ENCODE results near the gene ARSB.
"Not testable (repeated sequence)": the region's sequence is repeated elsewhere in the genome, so short reads cannot be mapped to it uniquely, and the experiment has no call there.

The ARSB gene

GRCh38 chr5:78771260-78772205, 213.6 kb downstream of the ARSB start:
- no peak for FAIRE-seq

DNA sequence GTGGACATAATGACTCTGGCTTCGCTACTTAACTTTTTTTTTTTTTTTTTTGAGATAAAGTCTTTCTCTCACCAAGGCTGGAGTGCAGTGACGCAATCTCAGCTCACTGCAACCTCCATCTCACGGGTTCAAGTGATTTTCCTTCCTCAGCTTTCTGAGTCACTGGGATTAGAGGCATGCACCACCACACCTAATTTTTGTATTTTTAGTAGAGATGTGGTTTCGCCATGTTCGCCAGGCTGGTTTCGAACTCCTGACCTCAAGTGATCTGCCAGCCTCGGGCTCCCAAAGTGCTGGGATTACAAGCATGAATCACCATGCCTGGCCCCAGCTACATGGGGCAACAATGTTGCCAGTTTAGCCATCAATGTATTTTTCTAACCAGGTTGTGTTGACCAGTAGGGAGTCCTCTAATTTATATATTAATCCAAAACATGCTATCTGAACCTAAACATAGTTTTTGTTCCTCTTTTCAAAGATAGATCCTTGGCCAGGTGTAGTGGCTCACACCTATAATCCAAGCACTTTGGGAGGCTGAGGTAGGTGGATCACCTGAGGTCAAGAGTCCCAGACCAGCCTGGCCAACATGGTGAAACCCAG, 216.2 kb downstream of the ARSB start:
- FAIRE-seq: no peak

DNA sequence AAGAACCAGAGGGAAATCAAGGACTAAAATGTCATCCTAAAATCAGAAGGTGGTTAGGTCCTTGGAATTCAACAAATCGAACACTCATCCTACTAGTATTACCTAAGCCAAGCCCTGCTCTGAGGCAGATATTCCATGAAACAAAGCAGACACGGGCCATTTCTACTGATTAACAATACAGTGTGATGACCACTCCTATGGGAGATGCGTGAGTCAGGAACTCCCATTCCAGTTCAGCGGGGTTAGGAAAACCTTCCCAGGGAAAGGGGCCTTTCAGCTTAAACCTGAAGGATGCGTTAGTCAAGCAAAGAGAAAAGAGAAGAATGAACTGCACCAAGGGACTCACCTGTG, 218.7 kb downstream of the ARSB start:
- no peak for FAIRE-seq

DNA sequence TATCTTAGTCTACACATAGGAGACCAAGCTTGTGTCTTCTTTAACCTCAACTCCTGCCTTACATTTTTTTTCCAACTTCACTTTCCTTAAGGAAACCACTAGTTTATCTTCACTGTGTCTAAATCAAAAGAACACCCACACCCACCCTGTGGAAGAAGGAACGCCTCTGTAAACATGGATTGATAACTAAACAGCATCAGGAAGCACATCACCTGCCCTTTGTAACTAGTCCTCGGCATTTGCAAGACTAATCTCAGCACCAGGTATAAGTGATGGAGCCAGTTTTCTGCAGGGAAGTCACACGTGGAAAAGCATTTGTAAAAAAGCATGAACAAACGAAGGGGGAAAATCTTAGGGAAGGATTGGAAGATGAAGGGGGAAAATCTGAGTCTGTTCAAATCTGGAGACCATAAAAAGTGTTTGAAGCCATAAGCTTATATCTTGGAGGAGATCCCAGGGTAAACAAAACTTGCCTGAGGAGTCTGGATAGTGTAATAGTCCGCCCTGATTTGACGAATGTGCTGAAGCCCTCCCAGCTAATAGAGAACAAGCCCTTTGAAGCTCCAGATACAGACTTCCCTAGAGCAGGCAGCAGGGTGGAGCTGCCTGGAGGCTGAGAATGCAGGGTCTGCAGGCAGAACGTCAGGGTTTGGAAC, 219.2 kb downstream of the ARSB start:
- FAIRE-seq: no peak

GRCh38 chr5:78765116-78765515, 220.0 kb downstream of the ARSB start:
- no peak for FAIRE-seq

GRCh38 chr5:78763659-78764189, 221.4 kb downstream of the ARSB start:
- FAIRE-seq: no peak

GRCh38 chr5:78762743-78763142, 222.4 kb downstream of the ARSB start:
- not testable (repeated sequence) for FAIRE-seq

DNA sequence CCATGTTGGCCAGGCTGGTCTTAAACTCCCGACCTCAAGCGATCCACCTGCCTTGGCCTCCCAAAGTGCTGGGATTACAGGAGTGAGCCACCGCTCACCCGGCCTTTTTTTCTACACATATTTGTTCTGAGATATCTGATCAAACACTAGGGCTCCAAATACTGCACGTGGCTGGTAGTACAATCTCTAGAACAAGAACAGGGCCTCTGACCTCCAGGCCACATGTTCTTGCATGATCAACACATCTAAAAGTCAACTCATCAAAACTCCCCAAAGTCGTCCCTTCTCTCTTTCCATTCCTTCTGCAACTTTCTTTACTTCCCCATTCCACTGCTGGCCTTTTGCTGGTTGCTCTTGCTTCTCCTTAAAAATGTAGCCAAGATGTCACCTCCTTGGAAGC, 223.3 kb downstream of the ARSB start:
- FAIRE-seq: no peak

- no peak for FAIRE-seq
Measured at GRCh38 chr5:78760770-78761169, 224.3 kb downstream of the ARSB start.

DNA sequence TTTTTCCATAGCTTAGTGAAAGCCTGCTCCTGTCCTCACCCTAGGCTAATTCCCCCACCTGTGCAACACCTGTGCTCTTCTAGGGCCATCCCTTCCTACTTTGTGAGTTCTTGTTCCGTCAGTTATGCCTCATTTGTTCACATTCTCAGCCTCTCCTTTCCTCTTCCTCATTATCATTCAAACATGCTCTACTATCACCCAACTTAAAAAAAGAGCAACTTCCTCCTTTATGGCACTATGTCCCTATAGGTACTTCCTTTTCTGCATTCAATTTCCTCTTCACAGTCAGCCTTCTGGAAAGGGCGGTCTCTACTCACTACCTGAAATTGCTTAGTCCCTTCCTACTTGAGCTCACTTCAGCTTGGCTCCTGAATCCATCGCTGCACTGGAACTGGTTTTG, 224.7 kb downstream of the ARSB start:
- no peak for FAIRE-seq

DNA sequence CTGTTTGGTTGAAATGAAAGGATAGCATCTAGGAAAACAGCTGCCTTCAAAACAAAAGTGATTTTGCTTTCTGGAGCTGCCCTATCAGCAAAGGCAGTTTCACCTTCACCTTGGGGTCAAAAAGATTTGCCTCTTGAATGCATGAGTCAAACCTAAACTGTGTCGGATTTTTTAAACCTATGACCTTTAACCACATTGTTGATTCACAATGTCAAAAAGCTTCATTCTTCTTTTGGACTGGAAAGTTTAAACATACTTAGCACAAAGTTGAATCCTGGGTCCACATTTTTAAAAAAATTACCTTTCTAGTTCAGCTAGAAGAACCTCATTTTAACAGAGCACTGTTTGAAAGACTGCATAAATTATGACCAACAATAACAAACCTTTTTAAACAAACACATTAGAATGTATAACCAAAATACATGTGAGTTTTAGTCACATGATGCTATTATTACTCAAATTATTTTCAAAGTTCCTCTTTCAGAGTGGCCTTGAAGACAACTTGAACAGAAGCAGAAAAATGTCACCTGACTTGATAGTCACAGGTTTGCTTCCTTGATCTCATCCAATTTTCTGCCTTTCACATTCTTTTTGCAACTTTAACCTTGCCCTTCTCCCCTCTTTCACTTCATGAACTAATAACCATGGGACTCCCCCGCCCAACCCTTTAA, 226.8 kb downstream of the ARSB start:
- FAIRE-seq: no peak

- FAIRE-seq: no peak
Measured at GRCh38 chr5:78757269-78758053, 227.6 kb downstream of the ARSB start.

DNA sequence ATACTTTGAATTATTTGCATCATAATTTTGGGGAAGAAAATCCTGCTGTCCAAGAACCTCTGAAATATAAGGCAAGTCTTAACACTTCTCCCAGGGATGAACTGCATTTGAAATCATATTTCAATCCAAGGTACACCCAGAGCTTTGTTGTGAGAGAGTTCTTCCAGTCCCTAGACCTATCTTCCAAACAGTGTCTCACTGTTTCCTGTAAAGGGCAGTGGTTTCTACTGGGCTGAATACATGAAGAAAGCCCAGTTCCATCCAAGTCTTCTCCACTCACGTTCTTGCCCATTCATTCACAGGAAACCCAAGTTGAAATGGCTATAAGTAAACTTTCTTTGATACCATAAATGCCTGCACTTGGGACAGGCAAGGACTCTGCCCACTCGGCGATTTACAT, 228.3 kb downstream of the ARSB start:
- no peak for FAIRE-seq

DNA sequence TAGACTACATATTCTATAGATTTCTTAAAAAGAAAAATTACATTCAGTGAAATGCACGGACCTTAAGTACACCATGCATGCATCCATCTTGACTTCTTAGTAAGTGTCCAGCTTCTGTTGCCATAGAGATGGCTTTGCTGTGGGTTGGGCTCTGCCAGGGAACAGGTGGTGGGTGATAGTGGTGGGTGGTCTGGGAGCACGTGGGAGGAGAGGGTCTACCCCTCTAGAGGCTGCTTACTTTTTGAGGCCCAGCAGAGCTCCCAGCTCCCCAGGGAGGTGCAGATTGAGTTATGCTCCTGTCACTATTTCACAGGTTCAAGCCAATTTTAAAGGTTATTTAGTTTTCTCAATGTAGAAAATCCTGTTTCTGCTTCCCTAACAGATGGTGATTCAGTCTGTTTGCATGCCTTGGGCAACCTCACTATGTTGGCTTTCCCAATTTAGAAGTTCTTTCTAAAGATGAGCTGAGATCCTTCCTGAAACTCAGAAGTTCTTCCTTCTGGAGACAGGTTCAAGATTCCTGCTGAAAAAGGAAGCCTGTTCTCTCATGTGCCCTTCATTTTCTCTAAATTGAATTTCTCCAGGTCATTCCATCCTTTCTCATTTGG, 229.2 kb downstream of the ARSB start:
- no peak for FAIRE-seq

DNA sequence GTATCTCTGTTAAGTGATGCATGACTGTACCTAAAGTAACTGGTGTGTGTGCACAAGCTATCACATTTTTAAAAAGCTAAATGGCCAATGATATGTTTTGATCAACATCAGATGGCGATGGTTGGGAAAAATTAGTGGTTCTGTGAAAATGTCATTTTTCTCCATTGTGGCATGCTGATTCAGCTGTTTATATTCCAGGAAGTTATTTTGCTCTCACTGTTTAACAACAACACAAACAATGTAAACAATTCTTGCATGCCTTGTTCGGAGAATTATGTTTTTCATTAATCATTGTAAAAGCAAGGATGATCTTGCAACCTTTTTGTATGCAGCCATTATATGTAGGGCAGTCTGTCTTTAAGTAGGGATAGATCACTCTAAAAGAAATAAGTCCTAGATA, 230.5 kb downstream of the ARSB start:
- no peak for FAIRE-seq

GRCh38 chr5:78753093-78753531, 232.0 kb downstream of the ARSB start:
- no peak for FAIRE-seq

DNA sequence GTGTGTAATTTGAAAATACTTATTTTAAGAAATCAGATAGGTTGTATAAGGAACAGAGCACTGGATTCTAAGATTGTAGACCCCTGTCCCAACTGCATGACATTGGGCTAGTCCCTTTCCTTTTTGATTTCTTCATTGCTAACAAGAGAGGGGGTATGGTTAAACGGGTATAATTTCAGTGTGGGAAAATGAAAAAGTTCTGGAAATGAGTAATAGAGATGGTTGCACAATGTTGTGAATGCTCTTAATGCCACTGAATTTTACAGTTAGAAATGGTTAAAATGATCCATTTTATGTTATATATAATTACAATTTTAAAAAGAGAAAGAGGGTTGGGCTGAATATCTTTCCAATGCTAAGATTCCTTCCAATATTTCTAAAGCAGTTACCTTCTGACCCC, 233.2 kb downstream of the ARSB start:
- FAIRE-seq: no peak

DNA sequence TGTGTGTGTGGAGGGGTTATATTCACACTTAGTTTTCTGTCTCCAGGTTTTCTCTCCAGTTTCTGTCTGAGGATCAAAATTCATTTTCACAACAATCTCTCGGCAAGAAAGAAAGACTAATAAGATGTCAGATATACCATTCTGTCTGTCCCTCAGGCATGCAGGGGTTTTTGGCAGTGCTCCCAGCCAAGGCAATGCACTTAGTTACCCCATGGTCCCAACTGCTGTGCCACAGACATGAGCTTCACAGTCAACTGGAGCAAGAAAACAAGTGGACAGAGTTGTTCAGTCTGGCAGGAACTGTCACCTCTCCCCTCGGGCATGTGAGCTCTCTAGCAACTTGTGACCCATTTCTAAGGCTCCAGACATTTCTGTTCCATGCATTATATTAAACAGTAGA, 234.8 kb downstream of the ARSB start:
- FAIRE-seq: no peak

- no peak for FAIRE-seq
Measured at GRCh38 chr5:78747705-78748359, 237.3 kb downstream of the ARSB start.

GRCh38 chr5:78747055-78747454, 238.1 kb downstream of the ARSB start:
- no peak for FAIRE-seq

Measured in TTC549 (cell line).